DMS53 treated with DMSO at 0.1 percent for 48 hours (cell line): ENCODE data around the gene PPP6C.
A peak's percentile ranks its signal among the peaks of the same experiment; 100 is the strongest.
"Not testable (repeated sequence)": the region's sequence is repeated elsewhere in the genome, so short reads cannot be mapped to it uniquely, and the experiment has no call there.

Experiments
- DNase-seq: peaks from one replicate; lab custom pipeline; 2025; ENCODE audit not compliant: unreplicated experiment; lab: John Stamatoyannopoulos, UW

PPP6C gene

GRCh38 chr9:125189361-125190289 lies at the start of gene PPP6C:
Gene PPP6C, minus strand, starts transcription at chr9:125189803. Its CDS starts 85 bp downstream, at chr9:125189718.
- DNase-seq, result peak; percentile 90

- DNase-seq, result no peak
These were observed 49.4 kb upstream of the PPP6C start for GRCh38 chr9:125238915-125239446.

GRCh38 chr9:125238127-125238914 lies 48.7 kb upstream of the PPP6C start:
- no peak for DNase-seq

- DNase-seq, result not testable (repeated sequence)
These were observed 47.0 kb upstream of the PPP6C start for GRCh38 chr9:125236520-125237159.

GRCh38 chr9:125235804-125236519 lies 46.4 kb upstream of the PPP6C start:
- no peak for DNase-seq

GRCh38 chr9:125234099-125234498 lies 44.5 kb upstream of the PPP6C start:
- not testable (repeated sequence) for DNase-seq

GRCh38 chr9:125233678-125234077 lies 44.1 kb upstream of the PPP6C start:
- DNase-seq, result peak; percentile 26

GRCh38 chr9:125227761-125228160 lies 38.2 kb upstream of the PPP6C start:
- DNase-seq, result no peak

- not testable (repeated sequence) for DNase-seq
These were observed 35.3 kb upstream of the PPP6C start for GRCh38 chr9:125224858-125225257.

- no peak for DNase-seq
These were observed 29.0 kb upstream of the PPP6C start for GRCh38 chr9:125218621-125219020.

- no peak for DNase-seq
These were observed 24.6 kb upstream of the PPP6C start for GRCh38 chr9:125214186-125214585.

GRCh38 chr9:125204477-125204876 lies 14.9 kb upstream of the PPP6C start:
- no peak for DNase-seq

GRCh38 chr9:125202846-125203618 lies 13.4 kb upstream of the PPP6C start:
- DNase-seq, result no peak

- DNase-seq, result peak; percentile 84
These were observed 10.8 kb upstream of the PPP6C start, which contains the start of gene RABEPK for GRCh38 chr9:125200216-125201047. Gene RABEPK, plus strand, starts transcription at chr9:125200542. Its CDS starts 2,472 bp downstream, at chr9:125203014.

GRCh38 chr9:125195591-125195990 lies 6.0 kb upstream of the PPP6C start:
- not testable (repeated sequence) for DNase-seq

- DNase-seq, result not testable (repeated sequence)
These were observed 4.9 kb upstream of the PPP6C start for GRCh38 chr9:125194466-125194865.

- no peak for DNase-seq
These were observed 778 bp upstream of the PPP6C start for GRCh38 chr9:125190361-125190801.

GRCh38 chr9:125189011-125189360 lies 617 bp downstream of the PPP6C start:
- DNase-seq, result no peak

GRCh38 chr9:125183561-125183960 lies 6.0 kb downstream of the PPP6C start:
- no peak for DNase-seq
